Breast epithelium (tissue), 4 donors: ENCODE measurements around the gene PROX2. TPM values are rescaled to one million over a fixed set of nuclear protein-coding genes. Genes with fewer than 3 reads are reported as not detected.

Source experiments
- DNase-seq, 2 donors: peaks; one replicate each; pipeline ENCODE4 v3.0.0-alpha.2; 2019; ENCODE audit warnings: low spot score in 2 of 2
- H3K27ac ChIP-seq, 2 donors: fragments of 200-600 bp; sonication (generic) in 1 of 2; one replicate each; pipeline ENCODE4 v1.5.1; 2016 to 2019; ENCODE audit warnings: mild to moderate bottlenecking in 1 of 2
- H3K27me3 ChIP-seq, 2 donors: fragments of 200-600 bp; sonication (generic) in 1 of 2; one replicate each; pipeline versions ENCODE4 v1.5.1 to v1.6.0; 2017 to 2019; ENCODE audit warnings: control low read depth in 1 of 2, mild to moderate bottlenecking in 1 of 2
- H3K36me3 ChIP-seq: fragments of 200-600 bp; one replicate; pipeline ENCODE4 v1.5.1; 2019
- H3K4me1 ChIP-seq, 2 donors: fragments of 200-600 bp; sonication (generic); one replicate each; pipeline ENCODE4 v1.5.1; 2016 to 2019; ENCODE audit warnings: control low read depth in 1 of 2
- H3K4me3 ChIP-seq, 3 donors: fragments of 200-600 bp; sonication (generic); 1 replicate in 2 of 3; 2 replicates in 1 of 3; pipeline ENCODE4 v1.5.1; 2016 to 2019; ENCODE audit warnings: mild to moderate bottlenecking in 3 of 3, moderate library complexity in 2 of 3
- H3K9me3 ChIP-seq, 2 donors: fragments of 200-600 bp; sonication (generic) in 1 of 2; one replicate each; pipeline ENCODE4 v1.5.1; 2016 to 2019; ENCODE audit warnings: control low read depth in 1 of 2
- CTCF ChIP-seq, 3 donors: fragments of 450-650 bp; IDR thresholded peaks; one replicate each; pipeline ENCODE4 v1.5.1; 2016 to 2017; ENCODE audit warnings: antibody characterized with exemption in 3 of 3, mild to moderate bottlenecking in 3 of 3, moderate library complexity in 3 of 3
- POLR2A ChIP-seq: fragments of 450-650 bp; IDR thresholded peaks from one replicate; pipeline ENCODE4 v1.6.1; 2016; ENCODE audit warnings: antibody characterized with exemption, mild to moderate bottlenecking, moderate library complexity
- POLR2AphosphoS5 ChIP-seq, 3 donors: sonication (generic); formaldehyde crosslinking; IDR thresholded peaks; one replicate each; pipeline ENCODE4 v1.6.1; 2017; ENCODE audit warnings: antibody characterized with exemption in 3 of 3
- intact Hi-C: fragments of 100-400 bp; cut with DNase I; formaldehyde crosslinking; loops from one replicate; pipeline ENCODE4 v1.15.1; 2023; ENCODE audit warnings: low total_unique reads
- total RNA-seq, 3 donors: library from RNA; depleted of rRNA; stranded (reverse); fragments of >200 nt; gene quantifications; one replicate each; pipeline ENCODE4 v1.1.0, GENCODE V29; 2016

PROX2 gene
- total RNA-seq, 3 donors from 2014 or later, result not detected

GRCh38 chr14:74912111-74912510 lies 36.2 kb upstream of the PROX2 start:
- H3K9me3 ChIP-seq, result no peaks in the 10 kb centered on the region
- no peak for TF ChIP-seq CTCF (IDR thresholded peaks at IDR 0.05)
- no peak for TF ChIP-seq POLR2AphosphoS5 (IDR thresholded peaks at IDR 0.05)
- no peak for TF ChIP-seq POLR2A
- H3K27me3 ChIP-seq, result no peaks in the 10 kb centered on the region
- intact Hi-C loops, result loop anchor here (10.0 kb wide), 1 partner anchor 173 kb away; no protein-coding TSS in a partner anchor
- no peak overlapping the region for H3K27ac ChIP-seq
- peaks cover 0 to 5% of the 10 kb centered on the region in 2 donors for H3K4me1 ChIP-seq
- H3K4me3 ChIP-seq, result no peak overlapping the region
- H3K36me3 ChIP-seq, result no peaks in the 10 kb centered on the region
- no peak for DNase-seq

GRCh38 chr14:74911704-74912103 lies 35.8 kb upstream of the PROX2 start:
- peaks cover 0 to under 1% of the 10 kb centered on the region in 2 donors for H3K4me1 ChIP-seq
- no peak for DNase-seq
- intact Hi-C loops, result loop anchor here (10.0 kb wide), 1 partner anchor 173 kb away; no protein-coding TSS in a partner anchor
- TF ChIP-seq POLR2A (no peak), POLR2AphosphoS5 (IDR thresholded peaks at IDR 0.05) (no peak), CTCF (IDR thresholded peaks at IDR 0.05) (no peak)
- no peaks in the 10 kb centered on the region for H3K36me3 ChIP-seq
- no peak overlapping the region for H3K27ac ChIP-seq
- H3K9me3 ChIP-seq, result no peaks in the 10 kb centered on the region
- H3K4me3 ChIP-seq, result no peak overlapping the region
- H3K27me3 ChIP-seq, result no peaks in the 10 kb centered on the region

GRCh38 chr14:74911221-74911620 lies 35.3 kb upstream of the PROX2 start:
- H3K27me3 ChIP-seq, result no peaks in the 10 kb centered on the region
- TF ChIP-seq POLR2A (no peak), CTCF (IDR thresholded peaks at IDR 0.05) (no peak), POLR2AphosphoS5 (IDR thresholded peaks at IDR 0.05) (no peak)
- no peak overlapping the region for H3K27ac ChIP-seq
- H3K4me3 ChIP-seq, result no peak overlapping the region
- H3K9me3 ChIP-seq, result no peaks in the 10 kb centered on the region
- intact Hi-C loops, result loop anchor here (10.0 kb wide), 1 partner anchor 174 kb away; no protein-coding TSS in a partner anchor
- H3K36me3 ChIP-seq, result no peaks in the 10 kb centered on the region
- no peaks in the 10 kb centered on the region for H3K4me1 ChIP-seq
- DNase-seq, result no peak

- intact Hi-C loops, result loop anchor here (10.0 kb wide), 1 partner anchor 174 kb away; no protein-coding TSS in a partner anchor
- H3K4me1 ChIP-seq, result no peaks in the 10 kb centered on the region
- H3K36me3 ChIP-seq, result no peaks in the 10 kb centered on the region
- H3K27ac ChIP-seq, result no peak overlapping the region
- H3K27me3 ChIP-seq, result no peaks in the 10 kb centered on the region
- DNase-seq, result no peak
- no peaks in the 10 kb centered on the region for H3K9me3 ChIP-seq
- TF ChIP-seq POLR2A, result no peak
- TF ChIP-seq POLR2AphosphoS5 (IDR thresholded peaks at IDR 0.05), result no peak
- TF ChIP-seq CTCF (IDR thresholded peaks at IDR 0.05), result no peak
- H3K4me3 ChIP-seq, result no peak overlapping the region
Measured at GRCh38 chr14:74910556-74910955, 34.6 kb upstream of the PROX2 start.

GRCh38 chr14:74909911-74910310 lies 34.0 kb upstream of the PROX2 start:
- intact Hi-C loops, result loop anchor here (10.0 kb wide), 1 partner anchor 175 kb away; no protein-coding TSS in a partner anchor
- Histone ChIP-seq H3K9me3 (no peaks in the 10 kb centered on the region), H3K27ac (no peak overlapping the region), H3K4me3 (no peak overlapping the region), H3K36me3 (no peaks in the 10 kb centered on the region), H3K27me3 (no peaks in the 10 kb centered on the region), H3K4me1 (no peaks in the 10 kb centered on the region)
- TF ChIP-seq POLR2AphosphoS5 (IDR thresholded peaks at IDR 0.05) (no peak), CTCF (IDR thresholded peaks at IDR 0.05) (no peak), POLR2A (no peak)
- no peak for DNase-seq
